Measurements from ENCODE around the gene TP53I13.

TP53I13 gene

GRCh38 chr17:29617481-29618271 lies 49.2 kb downstream of the TP53I13 start:
- TF ChIP-seq, protein P1, sequence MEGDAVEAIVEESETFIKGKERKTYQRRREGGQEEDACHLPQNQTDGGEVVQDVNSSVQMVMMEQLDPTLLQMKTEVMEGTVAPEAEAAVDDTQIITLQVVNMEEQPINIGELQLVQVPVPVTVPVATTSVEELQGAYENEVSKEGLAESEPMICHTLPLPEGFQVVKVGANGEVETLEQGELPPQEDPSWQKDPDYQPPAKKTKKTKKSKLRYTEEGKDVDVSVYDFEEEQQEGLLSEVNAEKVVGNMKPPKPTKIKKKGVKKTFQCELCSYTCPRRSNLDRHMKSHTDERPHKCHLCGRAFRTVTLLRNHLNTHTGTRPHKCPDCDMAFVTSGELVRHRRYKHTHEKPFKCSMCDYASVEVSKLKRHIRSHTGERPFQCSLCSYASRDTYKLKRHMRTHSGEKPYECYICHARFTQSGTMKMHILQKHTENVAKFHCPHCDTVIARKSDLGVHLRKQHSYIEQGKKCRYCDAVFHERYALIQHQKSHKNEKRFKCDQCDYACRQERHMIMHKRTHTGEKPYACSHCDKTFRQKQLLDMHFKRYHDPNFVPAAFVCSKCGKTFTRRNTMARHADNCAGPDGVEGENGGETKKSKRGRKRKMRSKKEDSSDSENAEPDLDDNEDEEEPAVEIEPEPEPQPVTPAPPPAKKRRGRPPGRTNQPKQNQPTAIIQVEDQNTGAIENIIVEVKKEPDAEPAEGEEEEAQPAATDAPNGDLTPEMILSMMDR (conservative IDR thresholded peaks at IDR 0.05; ENCODE audit: low read depth, low read length), result peak; percentile 72
- H3K4me3 ChIP-seq (ENCODE audit: low read length), result peak overlapping the region; percentile 27
- no peak for DNase-seq (ENCODE audit: low read depth)

- no peak overlapping the region for H3K4me3 ChIP-seq (ENCODE audit: low read length)
- DNase-seq (ENCODE audit: low read depth), result no peak
- TF ChIP-seq, protein P1 (conservative IDR thresholded peaks at IDR 0.05; ENCODE audit: low read depth, low read length), result no peak
Measured at GRCh38 chr17:29618272-29619065, 50.0 kb downstream of the TP53I13 start.

- no peak overlapping the region for H3K4me3 ChIP-seq (ENCODE audit: low read length)
- TF ChIP-seq, protein P1 (conservative IDR thresholded peaks at IDR 0.05; ENCODE audit: low read depth, low read length), result peak; percentile 63
- peak; percentile 49 for DNase-seq (ENCODE audit: low read depth)
Measured at GRCh38 chr17:29619251-29619650, 50.8 kb downstream of the TP53I13 start.

- no peak for DNase-seq (ENCODE audit: low read depth)
- H3K4me3 ChIP-seq (ENCODE audit: low read length), result no peak overlapping the region
- TF ChIP-seq, protein P1 (conservative IDR thresholded peaks at IDR 0.05; ENCODE audit: low read depth, low read length), result no peak
Measured at GRCh38 chr17:29620271-29620670, 51.8 kb downstream of the TP53I13 start.

DNA sequence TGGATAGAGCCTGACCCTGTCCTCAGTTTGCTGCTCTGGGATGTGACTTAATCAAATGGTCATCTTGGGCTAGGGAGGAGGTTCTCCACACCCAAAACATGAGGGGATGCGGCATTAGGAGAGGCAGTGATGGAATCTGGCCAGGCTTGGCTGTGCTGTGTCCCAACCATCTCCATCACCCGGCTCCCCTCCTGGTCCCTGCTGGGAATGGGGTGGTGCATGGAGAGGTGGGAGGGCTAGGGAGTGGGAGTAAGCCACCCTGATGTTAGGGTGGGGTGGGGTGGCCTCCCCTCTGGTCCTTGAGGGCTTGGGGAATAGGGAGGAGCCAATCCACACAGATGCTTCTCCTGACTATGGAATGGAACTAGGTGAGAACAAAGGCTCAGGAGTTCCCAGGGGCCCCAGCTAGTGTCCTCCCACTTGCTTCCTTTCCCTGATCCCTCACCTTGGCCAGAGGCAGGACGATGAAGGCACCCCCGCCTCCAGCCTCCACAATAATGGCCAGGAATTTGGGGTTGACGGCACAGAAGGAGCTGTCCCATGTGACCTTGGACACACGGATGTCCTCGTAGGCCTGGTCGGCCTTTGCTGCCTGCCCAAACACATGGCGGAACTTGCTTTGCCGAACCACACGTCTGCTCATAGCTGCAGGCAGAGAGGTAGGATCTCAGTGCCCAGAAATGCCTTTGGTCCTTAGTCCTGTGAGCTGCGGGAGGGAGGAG lies 52.4 kb downstream of the TP53I13 start:
- H3K4me3 ChIP-seq (ENCODE audit: low read length), result no peak overlapping the region
- TF ChIP-seq, protein P1 (conservative IDR thresholded peaks at IDR 0.05; ENCODE audit: low read depth, low read length), result no peak
- no peak for DNase-seq (ENCODE audit: low read depth)

DNA sequence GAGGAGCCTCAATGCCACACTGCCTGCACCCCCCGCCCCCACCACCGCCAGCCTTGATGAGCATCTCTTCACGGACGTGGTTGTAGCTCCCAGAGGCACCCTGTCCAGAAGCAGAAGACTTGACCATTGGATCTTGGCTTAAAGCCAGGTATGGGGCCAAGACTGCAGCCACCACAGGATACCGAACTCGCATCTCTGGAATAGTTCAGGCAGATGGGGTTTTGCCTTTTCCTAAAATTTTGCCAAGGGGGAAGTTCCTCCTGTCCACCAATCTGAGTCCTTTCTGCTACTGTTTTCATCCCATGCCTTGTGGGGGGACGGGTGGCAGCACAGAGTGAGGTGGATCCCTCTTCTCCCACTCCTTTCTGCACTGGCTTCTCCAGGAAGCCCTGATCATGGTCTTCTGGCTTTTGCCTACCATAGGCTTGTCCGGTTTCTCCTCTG lies 53.3 kb downstream of the TP53I13 start:
- no peak for DNase-seq (ENCODE audit: low read depth)
- TF ChIP-seq, protein P1 (conservative IDR thresholded peaks at IDR 0.05; ENCODE audit: low read depth, low read length), result no peak
- H3K4me3 ChIP-seq (ENCODE audit: low read length), result peak overlapping the region; percentile 68

All from retinal pigment epithelial cell (primary cell).